ENCODE data around the gene TBC1D13.

DNA sequence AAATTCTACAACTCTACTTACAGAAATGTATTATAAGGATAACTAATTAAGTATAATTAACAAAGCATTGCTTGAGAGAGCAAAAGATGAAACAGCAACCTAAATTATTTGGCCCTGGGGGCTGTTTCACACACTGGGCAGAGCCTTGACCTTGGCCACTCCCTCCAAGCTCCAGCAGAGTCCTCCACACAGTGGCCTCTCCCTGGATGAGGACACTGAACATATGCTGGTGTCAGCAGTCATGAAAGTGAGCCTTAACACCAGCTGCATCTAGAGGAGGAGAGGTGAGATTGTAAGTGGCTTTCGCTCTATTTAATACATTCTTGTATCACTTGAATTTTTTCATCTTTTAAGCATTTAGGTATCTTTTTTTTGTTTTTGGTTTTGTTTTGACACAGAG lies 39.8 kb upstream of the TBC1D13 start:
- TF ChIP-seq, protein P1, sequence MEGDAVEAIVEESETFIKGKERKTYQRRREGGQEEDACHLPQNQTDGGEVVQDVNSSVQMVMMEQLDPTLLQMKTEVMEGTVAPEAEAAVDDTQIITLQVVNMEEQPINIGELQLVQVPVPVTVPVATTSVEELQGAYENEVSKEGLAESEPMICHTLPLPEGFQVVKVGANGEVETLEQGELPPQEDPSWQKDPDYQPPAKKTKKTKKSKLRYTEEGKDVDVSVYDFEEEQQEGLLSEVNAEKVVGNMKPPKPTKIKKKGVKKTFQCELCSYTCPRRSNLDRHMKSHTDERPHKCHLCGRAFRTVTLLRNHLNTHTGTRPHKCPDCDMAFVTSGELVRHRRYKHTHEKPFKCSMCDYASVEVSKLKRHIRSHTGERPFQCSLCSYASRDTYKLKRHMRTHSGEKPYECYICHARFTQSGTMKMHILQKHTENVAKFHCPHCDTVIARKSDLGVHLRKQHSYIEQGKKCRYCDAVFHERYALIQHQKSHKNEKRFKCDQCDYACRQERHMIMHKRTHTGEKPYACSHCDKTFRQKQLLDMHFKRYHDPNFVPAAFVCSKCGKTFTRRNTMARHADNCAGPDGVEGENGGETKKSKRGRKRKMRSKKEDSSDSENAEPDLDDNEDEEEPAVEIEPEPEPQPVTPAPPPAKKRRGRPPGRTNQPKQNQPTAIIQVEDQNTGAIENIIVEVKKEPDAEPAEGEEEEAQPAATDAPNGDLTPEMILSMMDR (conservative IDR thresholded peaks at IDR 0.05 in 1 of 2, IDR thresholded peaks at IDR 0.05 in 1 of 2; ENCODE audit: extremely low read depth in 1 of 2, insufficient read depth in 1 of 2, low read depth in 1 of 2, low read length in 2 of 2) = no peak
- no peak for TF ChIP-seq EZH2 (IDR thresholded peaks at IDR 0.05; ENCODE audit: borderline replicate concordance, low read length)

Measured in mammary epithelial cell (primary cell).